H9 (cell line): Measurements from ENCODE around the gene PPP3CA. TPM values are rescaled to one million over a fixed set of nuclear protein-coding genes. Genes with fewer than 3 reads are reported as not detected.

Source experiments
- DNase-seq: peaks from one replicate; pipeline ENCODE4 v3.0.0-alpha.2; 2017
- H2AFZ ChIP-seq: one replicate; pipeline ENCODE4 v1.6.1; 2013; ENCODE audit warnings: mild to moderate bottlenecking, low read length, control low read depth, moderate library complexity
- H2AK5ac ChIP-seq: 2 replicates; pipeline ENCODE4 v1.6.1; 2013; ENCODE audit warnings: low read length, control low read depth, mixed read lengths; ENCODE audit not compliant: insufficient read length
- H2BK120ac ChIP-seq: one replicate; pipeline ENCODE4 v1.6.1; 2013; ENCODE audit warnings: low read depth, mild to moderate bottlenecking, low read length, control low read depth, inconsistent platforms; ENCODE audit not compliant: poor library complexity, severe bottlenecking
- H2BK12ac ChIP-seq: 2 replicates; pipeline ENCODE4 v1.6.1; 2013; ENCODE audit warnings: low read length, control low read depth, mixed read lengths, low read depth; ENCODE audit not compliant: insufficient read length
- H2BK15ac ChIP-seq: 2 replicates; pipeline ENCODE4 v1.6.1; 2013; ENCODE audit warnings: low read depth, low read length, control low read depth
- H2BK20ac ChIP-seq: one replicate; pipeline ENCODE4 v1.6.1; 2013; ENCODE audit warnings: low read depth, mild to moderate bottlenecking, low read length, control low read depth, inconsistent platforms; ENCODE audit not compliant: poor library complexity, severe bottlenecking
- H2BK5ac ChIP-seq: 2 replicates; pipeline ENCODE4 v1.6.1; 2013; ENCODE audit warnings: low read length, control low read depth, mixed read lengths; ENCODE audit not compliant: insufficient read length
- H3K14ac ChIP-seq: 2 replicates; pipeline ENCODE4 v1.6.1; 2013; ENCODE audit warnings: low read length, control low read depth; ENCODE audit not compliant: insufficient read depth
- H3K18ac ChIP-seq: 2 replicates; pipeline ENCODE4 v1.6.1; 2013; ENCODE audit warnings: low read depth, mild to moderate bottlenecking, mixed read lengths, low read length, control low read depth; ENCODE audit not compliant: insufficient read length
- H3K23ac ChIP-seq: 2 replicates; pipeline ENCODE4 v1.6.1; 2013; ENCODE audit warnings: low read length, control low read depth, mixed read lengths, low read depth; ENCODE audit not compliant: insufficient read length
- H3K23me2 ChIP-seq: 2 replicates; pipeline ENCODE4 v1.6.1; 2013; ENCODE audit warnings: low read depth, mild to moderate bottlenecking, mixed read lengths, low read length, control low read depth; ENCODE audit not compliant: insufficient read length, poor library complexity, severe bottlenecking
- H3K27ac ChIP-seq: 2 replicates; pipeline ENCODE4 v1.5.1; 2013; ENCODE audit warnings: low read length, control low read depth, mixed read lengths, low read depth; ENCODE audit not compliant: insufficient read length
- H3K27me3 ChIP-seq: 2 replicates; pipeline ENCODE4 v1.6.1; 2013; ENCODE audit warnings: low read length, control low read depth, inconsistent platforms; ENCODE audit not compliant: insufficient read depth
- H3K4ac ChIP-seq: 2 replicates; pipeline ENCODE4 v1.6.1; 2013; ENCODE audit warnings: low read depth, mild to moderate bottlenecking, control low read depth, inconsistent platforms, low read length, moderate library complexity
- H3K4me1 ChIP-seq: 2 replicates; pipeline ENCODE4 v1.6.1; 2013; ENCODE audit warnings: low read length, control low read depth, inconsistent platforms; ENCODE audit not compliant: insufficient read depth
- H3K4me2 ChIP-seq: 2 replicates; pipeline ENCODE4 v1.6.1; 2013; ENCODE audit warnings: low read length, control low read depth, mixed read lengths; ENCODE audit not compliant: insufficient read length, insufficient read depth
- H3K56ac ChIP-seq: 2 replicates; pipeline ENCODE4 v1.6.1; 2013; ENCODE audit warnings: low read depth, mild to moderate bottlenecking, mixed read lengths, low read length, control low read depth; ENCODE audit not compliant: insufficient read length
- H3K79me1 ChIP-seq: 2 replicates; pipeline ENCODE4 v1.6.1; 2013; ENCODE audit warnings: low read depth, mild to moderate bottlenecking, moderate library complexity, low read length, control low read depth, inconsistent platforms; ENCODE audit not compliant: insufficient read depth, poor library complexity, severe bottlenecking
- H3K79me2 ChIP-seq: 2 replicates; pipeline ENCODE4 v1.6.1; 2013; ENCODE audit warnings: low read length, control low read depth, inconsistent platforms; ENCODE audit not compliant: insufficient read depth
- H3K9ac ChIP-seq: 2 replicates; pipeline ENCODE4 v1.6.1; 2013; ENCODE audit warnings: low read length, control low read depth, mixed read lengths; ENCODE audit not compliant: insufficient read length; ENCODE audit errors: extremely low read depth
- H3K9me3 ChIP-seq: one replicate; pipeline ENCODE4 v1.6.1; 2013; ENCODE audit warnings: low read depth, low read length, inconsistent platforms; ENCODE audit not compliant: control insufficient read depth
- H3T11ph ChIP-seq: one replicate; pipeline ENCODE4 v1.6.1; 2013; ENCODE audit warnings: mild to moderate bottlenecking, low read length, control low read depth, inconsistent platforms
- H4K20me1 ChIP-seq: one replicate; pipeline ENCODE4 v1.6.1; 2013; ENCODE audit not compliant: control insufficient read depth, insufficient read length, insufficient read depth
- H4K5ac ChIP-seq: 2 replicates; pipeline ENCODE4 v1.6.1; 2013; ENCODE audit warnings: low read depth, mild to moderate bottlenecking, mixed read lengths, low read length, control low read depth; ENCODE audit not compliant: insufficient read length
- H4K8ac ChIP-seq: replicated peaks from 2 replicates; pipeline ENCODE4 v1.6.1; 2013; ENCODE audit warnings: low read length, control low read depth, mixed read lengths, low read depth; ENCODE audit not compliant: insufficient read length
- H4K91ac ChIP-seq: 2 replicates; pipeline ENCODE4 v1.6.1; 2013; ENCODE audit warnings: low read depth, mild to moderate bottlenecking, moderate library complexity, mixed read lengths, low read length, control low read depth; ENCODE audit not compliant: insufficient read length
- H3K27ac Mint-ChIP-seq, 3 experiments: 2 replicates in 2 of 3; 3 replicates in 1 of 3; pipeline ENCODE4 v1.8.0; 2020 to 2021; ENCODE audit warnings: mixed read lengths in 3 of 3, mild to moderate bottlenecking in 1 of 3, moderate library complexity in 1 of 3
- H3K27me3 Mint-ChIP-seq: 2 replicates; pipeline ENCODE4 v1.8.0; 2021; ENCODE audit warnings: low read depth, mild to moderate bottlenecking, moderate library complexity, mixed read lengths
- H3K36me3 Mint-ChIP-seq, 3 experiments: 2 replicates in 2 of 3; 3 replicates in 1 of 3; pipeline ENCODE4 v1.8.0; 2020 to 2021; ENCODE audit warnings: low read depth in 3 of 3, mixed read lengths in 3 of 3; ENCODE audit not compliant: insufficient read depth in 1 of 3
- H3K4me1 Mint-ChIP-seq, 2 experiments: 2 replicates each; pipeline ENCODE4 v1.8.0; 2020; ENCODE audit warnings: mixed read lengths in 2 of 2
- H3K4me3 Mint-ChIP-seq, 2 experiments: 2 replicates in 1 of 2; 3 replicates in 1 of 2; pipeline ENCODE4 v1.8.0; 2020 to 2021; ENCODE audit warnings: mild to moderate bottlenecking in 2 of 2, mixed read lengths in 2 of 2, moderate library complexity in 1 of 2
- H3K9me3 Mint-ChIP-seq, 2 experiments: 2 replicates in 1 of 2; 3 replicates in 1 of 2; pipeline ENCODE4 v1.8.0; 2020; ENCODE audit warnings: mild to moderate bottlenecking in 2 of 2, mixed read lengths in 2 of 2, moderate library complexity in 1 of 2
- WGBS: extraction: QIAGEN DNeasy Blood & Tissue Kit; methylation state at CpG from one replicate; pipeline ENCODE4 v1.1.7; 2013; ENCODE audit warnings: missing lambda C conversion rate, low lambda C conversion rate, mixed read lengths; ENCODE audit not compliant: insufficient read length; ENCODE audit errors: extremely low coverage; 5-methylcytosine and 5-hydroxymethylcytosine counted together
- total RNA-seq: library from RNA; stranded (reverse); gene quantifications from 2 replicates; pipeline ENCODE4 v1.2.1, GENCODE V29; 2021
- TF ChIP-seq, protein P1 (sequence below): fragments of 200-600 bp; sonication (generic); conservative IDR thresholded peaks from 3 replicates; pipeline ENCODE4 v1.8.0; 2021; ENCODE audit warnings: antibody characterized with exemption, mild to moderate bottlenecking

PPP3CA gene
- total RNA-seq, 1 experiment from 2014 or later = 16.8 TPM

DNA sequence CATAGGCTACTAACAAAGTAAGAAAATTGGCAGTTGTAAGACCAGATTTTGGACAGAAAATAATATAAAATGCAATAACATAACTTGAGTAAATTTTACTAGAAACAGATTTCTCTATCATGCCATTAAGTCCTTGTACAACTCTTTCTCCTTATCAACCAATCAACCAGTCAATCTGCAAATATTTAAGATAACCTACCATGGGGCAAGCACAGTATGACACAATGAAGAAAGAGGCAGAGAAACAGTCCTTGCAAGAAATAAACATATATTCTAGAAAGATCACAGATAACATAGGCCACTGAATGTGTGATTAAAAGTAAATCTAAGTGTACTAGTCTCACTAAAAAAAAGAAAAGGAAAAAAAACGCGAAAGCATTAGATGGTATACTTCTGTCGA is 194.8 kb downstream of the PPP3CA start:
- no CpG with 5 or more reads among the region's 3 CpGs for WGBS
- no peak overlapping the region for H3K23ac ChIP-seq
- no peak overlapping the region for H3K56ac ChIP-seq
- H3K14ac ChIP-seq = no peak overlapping the region
- Mint-ChIP-seq H3K27ac (peak overlapping the region in 2 of 3 experiments; percentile 34 to 74; a peak in 2 of 7 replicates), H3K36me3 (no peaks in the 10 kb centered on the region), H3K27me3 (no peaks in the 10 kb centered on the region), H3K4me1 (peaks cover 32 to 44% of the 10 kb centered on the region in 2 experiments), H3K9me3 (no peaks in the 10 kb centered on the region), H3K4me3 (no peak overlapping the region)
- no peak overlapping the region for H2BK12ac ChIP-seq
- TF ChIP-seq, protein P1, sequence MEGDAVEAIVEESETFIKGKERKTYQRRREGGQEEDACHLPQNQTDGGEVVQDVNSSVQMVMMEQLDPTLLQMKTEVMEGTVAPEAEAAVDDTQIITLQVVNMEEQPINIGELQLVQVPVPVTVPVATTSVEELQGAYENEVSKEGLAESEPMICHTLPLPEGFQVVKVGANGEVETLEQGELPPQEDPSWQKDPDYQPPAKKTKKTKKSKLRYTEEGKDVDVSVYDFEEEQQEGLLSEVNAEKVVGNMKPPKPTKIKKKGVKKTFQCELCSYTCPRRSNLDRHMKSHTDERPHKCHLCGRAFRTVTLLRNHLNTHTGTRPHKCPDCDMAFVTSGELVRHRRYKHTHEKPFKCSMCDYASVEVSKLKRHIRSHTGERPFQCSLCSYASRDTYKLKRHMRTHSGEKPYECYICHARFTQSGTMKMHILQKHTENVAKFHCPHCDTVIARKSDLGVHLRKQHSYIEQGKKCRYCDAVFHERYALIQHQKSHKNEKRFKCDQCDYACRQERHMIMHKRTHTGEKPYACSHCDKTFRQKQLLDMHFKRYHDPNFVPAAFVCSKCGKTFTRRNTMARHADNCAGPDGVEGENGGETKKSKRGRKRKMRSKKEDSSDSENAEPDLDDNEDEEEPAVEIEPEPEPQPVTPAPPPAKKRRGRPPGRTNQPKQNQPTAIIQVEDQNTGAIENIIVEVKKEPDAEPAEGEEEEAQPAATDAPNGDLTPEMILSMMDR = no peak
- H2BK5ac ChIP-seq = no peak overlapping the region
- H3K79me1 ChIP-seq = no peaks in the 10 kb centered on the region
- H2AK5ac ChIP-seq = no peak overlapping the region
- no peak overlapping the region for H3K4me2 ChIP-seq
- no peaks in the 10 kb centered on the region for H3K23me2 ChIP-seq
- H3K4me1 ChIP-seq = no peaks in the 10 kb centered on the region; the same call in 1 of the 2 replicates
- no peaks in the 10 kb centered on the region; the same call in 1 of the 2 replicates for H3K79me2 ChIP-seq
- no peak overlapping the region for H2BK15ac ChIP-seq
- no peaks in the 10 kb centered on the region for H3K27me3 ChIP-seq
- no peak overlapping the region for H2BK20ac ChIP-seq
- no peak overlapping the region for H3K27ac ChIP-seq
- H3K9me3 ChIP-seq = no peaks in the 10 kb centered on the region
- no peak overlapping the region for H3T11ph ChIP-seq
- DNase-seq = no peak
- no peak overlapping the region for H2BK120ac ChIP-seq
- H4K20me1 ChIP-seq = no peaks in the 10 kb centered on the region
- no peak overlapping the region for H4K91ac ChIP-seq
- no peak overlapping the region for H2AFZ ChIP-seq
- no peak overlapping the region for H4K8ac ChIP-seq
- no peak overlapping the region for H3K18ac ChIP-seq
- H3K4ac ChIP-seq = no peak overlapping the region
- H4K5ac ChIP-seq = no peak overlapping the region
- H3K9ac ChIP-seq = no peak overlapping the region
